Neural cell (in vitro differentiated cells): ENCODE data around the gene SLK. TPM values are rescaled to one million over a fixed set of nuclear protein-coding genes. Genes with fewer than 3 reads are reported as not detected.

Experiments used
- H2AFZ ChIP-seq: fragments of 200-600, 300-800 bp; sonication (generic), shearing (Covaris generic); 2 replicates; pipeline ENCODE4 v1.6.0; 2014; ENCODE audit warnings: low read depth, mild to moderate bottlenecking, antibody characterized with exemption, low read length, moderate library complexity
- H3F3A ChIP-seq: fragments of 200-600 bp; shearing (Covaris generic); 2 replicates; pipeline ENCODE4 v1.6.1; 2016; ENCODE audit warnings: mild to moderate bottlenecking, moderate library complexity, mixed read lengths, antibody characterized with exemption, low read length; ENCODE audit not compliant: insufficient read depth, poor library complexity, severe bottlenecking
- H3K27ac ChIP-seq: fragments of 200-600, 300-800 bp; sonication (generic), shearing (Covaris generic); 2 replicates; pipeline ENCODE4 v1.5.1; 2014; ENCODE audit warnings: mild to moderate bottlenecking, low read length, moderate library complexity
- H3K27me3 ChIP-seq: fragments of 300-800, 200-600 bp; sonication (generic), shearing (Covaris generic); 2 replicates; pipeline ENCODE4 v1.6.0; 2014; ENCODE audit warnings: mild to moderate bottlenecking, low read depth, low read length, moderate library complexity; ENCODE audit not compliant: insufficient read depth
- H3K36me3 ChIP-seq: fragments of 300-800, 200-600 bp; sonication (generic), shearing (Covaris generic); 2 replicates; pipeline ENCODE4 v1.5.1; 2014; ENCODE audit warnings: mild to moderate bottlenecking, antibody characterized with exemption, low read length, moderate library complexity; ENCODE audit not compliant: insufficient read depth
- H3K4me2 ChIP-seq: fragments of 300-800, 200-600 bp; sonication (generic), shearing (Covaris generic); 2 replicates; pipeline ENCODE4 v1.6.0; 2014; ENCODE audit warnings: mild to moderate bottlenecking, low read length
- H3K4me3 ChIP-seq: fragments of 300-800, 200-600 bp; sonication (generic), shearing (Covaris generic); 2 replicates; pipeline ENCODE4 v1.5.1; 2014; ENCODE audit warnings: mild to moderate bottlenecking, low read length, moderate library complexity
- H3K79me2 ChIP-seq: fragments of 200-600 bp; shearing (Covaris generic); replicated peaks from 2 replicates; pipeline ENCODE4 v1.6.0; 2014; ENCODE audit warnings: mild to moderate bottlenecking, low read length, moderate library complexity; ENCODE audit not compliant: insufficient read depth
- H3K9ac ChIP-seq: fragments of 300-800, 200-600 bp; sonication (generic), shearing (Covaris generic); 2 replicates; pipeline ENCODE4 v1.6.1; 2016; ENCODE audit warnings: mild to moderate bottlenecking, low read length, mixed read lengths
- H3K9me2 ChIP-seq: fragments of 200-600 bp; shearing (Covaris generic); 2 replicates; pipeline ENCODE4 v1.6.1; 2016; ENCODE audit warnings: mild to moderate bottlenecking, low read length, mixed read lengths; ENCODE audit not compliant: insufficient read depth
- H3K9me3 ChIP-seq: fragments of 200-600, 300-800 bp; sonication (generic), shearing (Covaris generic); 2 replicates; pipeline ENCODE4 v1.6.1; 2016; ENCODE audit warnings: mild to moderate bottlenecking, mixed run types, low read length, moderate library complexity, mixed read lengths
- H4K20me1 ChIP-seq: fragments of 200-600 bp; shearing (Covaris generic); 2 replicates; pipeline ENCODE4 v1.6.1; 2016; ENCODE audit warnings: mild to moderate bottlenecking, mixed run types; ENCODE audit not compliant: insufficient read depth
- EP300 ChIP-seq: fragments of 450-650 bp; conservative IDR thresholded peaks from 2 replicates; pipeline ENCODE4 v1.6.1; 2014; ENCODE audit warnings: antibody characterized with exemption, mild to moderate bottlenecking, moderate library complexity; ENCODE audit not compliant: poor library complexity, severe bottlenecking
- EZH2 ChIP-seq: fragments of 200-600, 300-800 bp; shearing (Covaris generic), sonication (generic); IDR thresholded peaks from 2 replicates; pipeline ENCODE4 v1.6.1; 2014; ENCODE audit warnings: antibody characterized with exemption, low read length, borderline replicate concordance, mild to moderate bottlenecking; ENCODE audit not compliant: insufficient read depth, poor library complexity, severe bottlenecking
- MXI1 ChIP-seq: fragments of 450-650 bp; conservative IDR thresholded peaks from 2 replicates; pipeline ENCODE4 v1.6.1; 2014; ENCODE audit warnings: antibody characterized with exemption, mild to moderate bottlenecking; ENCODE audit not compliant: poor library complexity, severe bottlenecking
- POLR2AphosphoS5 ChIP-seq: IDR thresholded peaks from 2 replicates; pipeline ENCODE4 v1.6.1; 2012
- RAD21 ChIP-seq: fragments of 450-650 bp; conservative IDR thresholded peaks from 2 replicates; pipeline ENCODE4 v1.6.1; 2014; ENCODE audit warnings: antibody characterized with exemption, mild to moderate bottlenecking, moderate library complexity
- SMC3 ChIP-seq: fragments of 450-650 bp; conservative IDR thresholded peaks from 2 replicates; pipeline ENCODE4 v1.6.1; 2014; ENCODE audit warnings: antibody characterized with exemption, mild to moderate bottlenecking, moderate library complexity; ENCODE audit not compliant: poor library complexity
- TAF1 ChIP-seq: IDR thresholded peaks from 2 replicates; pipeline ENCODE4 v1.6.1; 2012; ENCODE audit warnings: low read depth
- polyA plus RNA-seq: library from polyadenylated mRNA; depleted of rRNA; stranded (reverse); fragments of >200 nt; gene quantifications from 2 replicates; pipeline ENCODE4 v1.2.3, GENCODE V29; 2014
- TF ChIP-seq, protein P1 (sequence below): fragments of 450-650 bp; IDR thresholded peaks from 2 replicates; pipeline ENCODE4 v1.5.1; 2014; ENCODE audit warnings: antibody characterized with exemption, mild to moderate bottlenecking, moderate library complexity; ENCODE audit not compliant: poor library complexity, severe bottlenecking
- TF ChIP-seq, protein P2 (sequence below): IDR thresholded peaks from 2 replicates; pipeline ENCODE4 v1.6.1; 2012; ENCODE audit warnings: borderline replicate concordance

The SLK gene
- polyA plus RNA-seq, 1 donor from 2014 or later, result 23.7 TPM

DNA sequence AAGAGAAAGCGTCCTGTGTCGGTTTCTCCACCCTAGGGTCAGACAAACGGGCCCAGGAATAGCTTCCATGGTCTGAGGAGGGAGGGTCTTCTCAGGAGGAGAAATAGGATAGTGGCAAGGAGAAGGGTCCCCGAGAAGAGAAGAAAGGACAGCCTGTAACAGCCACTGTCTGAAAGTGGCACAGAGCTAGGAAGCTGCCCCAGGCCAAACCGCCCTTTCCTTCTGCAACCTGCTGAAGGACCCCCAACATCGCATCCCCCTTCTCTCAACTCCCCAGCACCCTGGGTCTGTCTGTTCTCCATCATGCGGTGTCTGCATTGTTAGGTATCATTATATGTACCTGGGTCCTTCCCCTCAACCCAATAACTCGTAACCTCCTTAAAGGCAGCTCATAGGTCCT, 71.6 kb downstream of the SLK start:
- Histone ChIP-seq H3K4me2 (no peak overlapping the region), H3K36me3 (no peaks in the 10 kb centered on the region)

DNA sequence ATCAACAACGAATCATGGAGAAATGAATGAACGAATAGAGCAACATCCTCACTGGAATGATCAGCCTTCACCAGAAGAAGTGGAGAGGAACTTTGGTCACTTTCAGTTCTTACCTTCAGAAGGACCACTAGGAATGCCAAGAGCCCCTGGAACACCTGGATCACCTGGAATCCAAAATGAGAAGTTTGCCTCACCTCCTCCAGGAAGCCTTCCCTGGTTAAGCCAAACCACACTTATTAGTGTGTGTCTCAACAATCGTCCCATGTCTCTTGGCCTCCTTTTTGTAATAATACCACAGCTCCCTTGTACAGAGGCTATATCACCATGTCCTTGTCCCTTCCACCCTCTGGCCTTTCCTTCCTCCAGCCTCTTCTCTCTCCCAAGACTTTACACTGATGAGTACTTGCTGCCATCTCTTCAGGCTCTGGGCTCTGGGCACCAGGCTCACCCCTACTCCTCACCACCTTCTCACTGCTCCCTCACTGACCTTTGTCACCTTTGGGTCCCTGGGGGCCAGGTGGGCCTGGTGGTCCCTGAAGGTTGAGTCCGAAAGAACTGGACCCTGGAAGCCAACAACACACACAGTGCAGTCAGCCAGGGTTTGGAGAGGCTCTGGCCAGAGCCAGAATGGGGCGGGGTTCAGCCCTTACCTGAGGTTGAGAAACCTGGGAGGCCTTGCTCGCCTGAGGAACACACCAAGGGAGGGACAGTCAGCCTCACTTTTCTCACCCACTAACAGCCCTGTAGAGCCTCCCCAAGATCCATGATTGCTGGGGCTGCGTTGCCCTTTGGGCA, 72.2 kb downstream of the SLK start:
- Histone ChIP-seq H3K9me2 (no peaks in the 10 kb centered on the region), H3F3A (no peaks in the 10 kb centered on the region), H2AFZ (no peak overlapping the region), H3K27me3 (no peaks in the 10 kb centered on the region), H3K9ac (no peak overlapping the region), H3K4me2 (no peak overlapping the region), H3K27ac (no peak overlapping the region), H3K9me3 (no peaks in the 10 kb centered on the region), H4K20me1 (no peaks in the 10 kb centered on the region), H3K36me3 (no peaks in the 10 kb centered on the region), H3K79me2 (no peaks in the 10 kb centered on the region), H3K4me3 (no peak overlapping the region)
- no peak for TF ChIP-seq TAF1
- no peak for TF ChIP-seq EZH2
- no peak for TF ChIP-seq SMC3
- TF ChIP-seq, protein P1, sequence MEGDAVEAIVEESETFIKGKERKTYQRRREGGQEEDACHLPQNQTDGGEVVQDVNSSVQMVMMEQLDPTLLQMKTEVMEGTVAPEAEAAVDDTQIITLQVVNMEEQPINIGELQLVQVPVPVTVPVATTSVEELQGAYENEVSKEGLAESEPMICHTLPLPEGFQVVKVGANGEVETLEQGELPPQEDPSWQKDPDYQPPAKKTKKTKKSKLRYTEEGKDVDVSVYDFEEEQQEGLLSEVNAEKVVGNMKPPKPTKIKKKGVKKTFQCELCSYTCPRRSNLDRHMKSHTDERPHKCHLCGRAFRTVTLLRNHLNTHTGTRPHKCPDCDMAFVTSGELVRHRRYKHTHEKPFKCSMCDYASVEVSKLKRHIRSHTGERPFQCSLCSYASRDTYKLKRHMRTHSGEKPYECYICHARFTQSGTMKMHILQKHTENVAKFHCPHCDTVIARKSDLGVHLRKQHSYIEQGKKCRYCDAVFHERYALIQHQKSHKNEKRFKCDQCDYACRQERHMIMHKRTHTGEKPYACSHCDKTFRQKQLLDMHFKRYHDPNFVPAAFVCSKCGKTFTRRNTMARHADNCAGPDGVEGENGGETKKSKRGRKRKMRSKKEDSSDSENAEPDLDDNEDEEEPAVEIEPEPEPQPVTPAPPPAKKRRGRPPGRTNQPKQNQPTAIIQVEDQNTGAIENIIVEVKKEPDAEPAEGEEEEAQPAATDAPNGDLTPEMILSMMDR, result no peak
- no peak for TF ChIP-seq EP300
- no peak for TF ChIP-seq RAD21
- TF ChIP-seq MXI1, result no peak
- no peak for TF ChIP-seq POLR2AphosphoS5
- TF ChIP-seq, protein P2, sequence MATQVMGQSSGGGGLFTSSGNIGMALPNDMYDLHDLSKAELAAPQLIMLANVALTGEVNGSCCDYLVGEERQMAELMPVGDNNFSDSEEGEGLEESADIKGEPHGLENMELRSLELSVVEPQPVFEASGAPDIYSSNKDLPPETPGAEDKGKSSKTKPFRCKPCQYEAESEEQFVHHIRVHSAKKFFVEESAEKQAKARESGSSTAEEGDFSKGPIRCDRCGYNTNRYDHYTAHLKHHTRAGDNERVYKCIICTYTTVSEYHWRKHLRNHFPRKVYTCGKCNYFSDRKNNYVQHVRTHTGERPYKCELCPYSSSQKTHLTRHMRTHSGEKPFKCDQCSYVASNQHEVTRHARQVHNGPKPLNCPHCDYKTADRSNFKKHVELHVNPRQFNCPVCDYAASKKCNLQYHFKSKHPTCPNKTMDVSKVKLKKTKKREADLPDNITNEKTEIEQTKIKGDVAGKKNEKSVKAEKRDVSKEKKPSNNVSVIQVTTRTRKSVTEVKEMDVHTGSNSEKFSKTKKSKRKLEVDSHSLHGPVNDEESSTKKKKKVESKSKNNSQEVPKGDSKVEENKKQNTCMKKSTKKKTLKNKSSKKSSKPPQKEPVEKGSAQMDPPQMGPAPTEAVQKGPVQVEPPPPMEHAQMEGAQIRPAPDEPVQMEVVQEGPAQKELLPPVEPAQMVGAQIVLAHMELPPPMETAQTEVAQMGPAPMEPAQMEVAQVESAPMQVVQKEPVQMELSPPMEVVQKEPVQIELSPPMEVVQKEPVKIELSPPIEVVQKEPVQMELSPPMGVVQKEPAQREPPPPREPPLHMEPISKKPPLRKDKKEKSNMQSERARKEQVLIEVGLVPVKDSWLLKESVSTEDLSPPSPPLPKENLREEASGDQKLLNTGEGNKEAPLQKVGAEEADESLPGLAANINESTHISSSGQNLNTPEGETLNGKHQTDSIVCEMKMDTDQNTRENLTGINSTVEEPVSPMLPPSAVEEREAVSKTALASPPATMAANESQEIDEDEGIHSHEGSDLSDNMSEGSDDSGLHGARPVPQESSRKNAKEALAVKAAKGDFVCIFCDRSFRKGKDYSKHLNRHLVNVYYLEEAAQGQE, result no peak

More for the DNA sequence above, 71.6 kb downstream of the SLK start:
- Histone ChIP-seq H2AFZ (no peak overlapping the region), H3K4me3 (no peak overlapping the region), H3K9ac (no peak overlapping the region), H3K9me3 (no peaks in the 10 kb centered on the region), H3K27me3 (no peaks in the 10 kb centered on the region), H3F3A (no peaks in the 10 kb centered on the region), H3K79me2 (no peaks in the 10 kb centered on the region), H3K9me2 (no peaks in the 10 kb centered on the region), H3K27ac (no peak overlapping the region), H4K20me1 (no peaks in the 10 kb centered on the region)
- TF ChIP-seq, protein P1, result no peak
- no peak for TF ChIP-seq RAD21
- TF ChIP-seq, protein P2, result no peak
- no peak for TF ChIP-seq SMC3
- no peak for TF ChIP-seq EP300
- no peak for TF ChIP-seq EZH2
- TF ChIP-seq MXI1, result no peak
- TF ChIP-seq TAF1, result no peak
- TF ChIP-seq POLR2AphosphoS5, result no peak
